ENCODE data around the gene RCBTB1.

GRCh38 chr13:49586717-49587116 lies 1.4 kb upstream of the RCBTB1 start:
- TF ChIP-seq POLR2A (IDR thresholded peaks at IDR 0.05) (no peak), CTCF (IDR thresholded peaks at IDR 0.05) (no peak)
